Activated T-helper 1 cell treated with Interleukin-2 at 50 U/mL for 16 hours (primary cell): ENCODE results near the gene BAIAP2.

ENCODE experiments used
- DNase-seq: peaks from one replicate; pipeline ENCODE4 v3.0.0-alpha.2; 2020; ENCODE audit warnings: low read depth

Gene BAIAP2

GRCh38 chr17:81052199-81052997 is 17.4 kb downstream of the BAIAP2 start:
- no peak for DNase-seq

- DNase-seq: no peak
These were observed 18.4 kb downstream of the BAIAP2 start for GRCh38 chr17:81053041-81053970.

- no peak for DNase-seq
These were observed 19.4 kb downstream of the BAIAP2 start for GRCh38 chr17:81054308-81054707.

GRCh38 chr17:81054881-81055370 is 20.0 kb downstream of the BAIAP2 start:
- no peak for DNase-seq

- DNase-seq: no peak
These were observed 21.4 kb downstream of the BAIAP2 start for GRCh38 chr17:81056312-81056711.

GRCh38 chr17:81057079-81057730 is 22.3 kb downstream of the BAIAP2 start:
- no peak for DNase-seq

GRCh38 chr17:81057777-81058176 is 22.8 kb downstream of the BAIAP2 start:
- DNase-seq: no peak

- no peak for DNase-seq
These were observed 23.4 kb downstream of the BAIAP2 start for GRCh38 chr17:81058263-81058871.

- no peak for DNase-seq
These were observed 24.1 kb downstream of the BAIAP2 start for GRCh38 chr17:81059026-81059425.

- DNase-seq: no peak
These were observed 25.5 kb downstream of the BAIAP2 start for GRCh38 chr17:81060416-81060815.

- no peak for DNase-seq
These were observed 26.2 kb downstream of the BAIAP2 start for GRCh38 chr17:81061027-81061735.

- no peak for DNase-seq
These were observed 27.2 kb downstream of the BAIAP2 start for GRCh38 chr17:81062014-81062780.

GRCh38 chr17:81063106-81064093 is 28.4 kb downstream of the BAIAP2 start:
- no peak for DNase-seq

GRCh38 chr17:81064678-81065475 is 29.9 kb downstream of the BAIAP2 start:
- DNase-seq: no peak

- DNase-seq: no peak
These were observed 30.5 kb downstream of the BAIAP2 start for GRCh38 chr17:81065500-81065899.

GRCh38 chr17:81066072-81066471 is 31.1 kb downstream of the BAIAP2 start:
- no peak for DNase-seq

- no peak for DNase-seq
These were observed 31.9 kb downstream of the BAIAP2 start for GRCh38 chr17:81066771-81067315.

- DNase-seq: no peak
These were observed 32.5 kb downstream of the BAIAP2 start for GRCh38 chr17:81067391-81067811.
